HL-60 (cell line): ENCODE measurements around the gene MDC1.

ENCODE experiments used
- DNase-seq, 2 experiments: peaks; one replicate each; pipeline ENCODE4 v3.0.0-alpha.2; 2010 to 2020; ENCODE audit warnings: low read depth in 1 of 2, low spot score in 1 of 2
- H3K27ac ChIP-seq: fragments of 250-450 bp; sonication (Bioruptor Pico); replicated peaks from 2 replicates; pipeline ENCODE4 v1.5.1; 2020; ENCODE audit warnings: mild to moderate bottlenecking, moderate library complexity
- H3K27me3 ChIP-seq: fragments of 250-450 bp; sonication (Bioruptor Pico); 2 replicates; pipeline ENCODE4 v1.5.1; 2021; ENCODE audit warnings: mild to moderate bottlenecking, moderate library complexity; ENCODE audit not compliant: insufficient read depth, poor library complexity, severe bottlenecking
- H3K4me3 ChIP-seq: replicated peaks from 2 replicates; pipeline ENCODE4 v1.5.1; 2011; ENCODE audit warnings: mild to moderate bottlenecking, control low read depth, low read length; ENCODE audit not compliant: insufficient read depth
- CTCF ChIP-seq: IDR thresholded peaks from one replicate; pipeline ENCODE4 v1.5.1; 2011; ENCODE audit warnings: low read length, control low read depth, inconsistent platforms; ENCODE audit not compliant: insufficient read depth
- GABPA ChIP-seq: IDR thresholded peaks from 2 replicates; pipeline ENCODE4 v1.6.1; 2012; ENCODE audit warnings: low read depth
- POLR2AphosphoS5 ChIP-seq: IDR thresholded peaks from 2 replicates; pipeline ENCODE4 v1.6.1; 2012; ENCODE audit warnings: low read depth
- REST ChIP-seq: IDR thresholded peaks from 2 replicates; pipeline ENCODE4 v1.6.1; 2012; ENCODE audit warnings: low read depth; ENCODE audit not compliant: insufficient replicate concordance
- SPI1 ChIP-seq: IDR thresholded peaks from 2 replicates; pipeline ENCODE4 v1.6.1; 2012; ENCODE audit warnings: low read depth, mild to moderate bottlenecking, borderline replicate concordance

MDC1 gene

GRCh38 chr6:30747300-30747687 lies 30.2 kb upstream of the MDC1 start:
- Histone ChIP-seq H3K27me3 (peaks cover 5% of the 10 kb centered on the region), H3K4me3 (no peak overlapping the region), H3K27ac (no peak overlapping the region)
- DNase-seq: no peak
- TF ChIP-seq SPI1 (no peak), CTCF (no peak), GABPA (no peak)

- H3K27ac ChIP-seq: peak within 1 kb of the TSS; percentile 60
- H3K4me3 ChIP-seq: peak within 1 kb of the TSS; percentile 84
- peaks cover 5% of the 10 kb centered on the region for H3K27me3 ChIP-seq
- DNase-seq: peak in 1 of 2 experiments; percentile 63
- TF ChIP-seq CTCF (peak; percentile 47), POLR2AphosphoS5 (peak; percentile 50; the same call in 1 of the 2 replicates), SPI1 (no peak)
Observed at GRCh38 chr6:30744054-30744805, 27.1 kb upstream of the MDC1 start, which contains the start of gene IER3. IER3 (minus strand) TSS chr6:30744547; CDS start chr6:30744518, 29 bp downstream.

GRCh38 chr6:30743099-30744053 lies 26.3 kb upstream of the MDC1 start:
- H3K4me3 ChIP-seq: peak overlapping the region; percentile 84
- peaks cover 5% of the 10 kb centered on the region for H3K27me3 ChIP-seq
- peak overlapping the region; percentile 60 for H3K27ac ChIP-seq
- DNase-seq: no peak
- peak; percentile 12 for TF ChIP-seq POLR2AphosphoS5
- TF ChIP-seq REST: no peak

- Histone ChIP-seq H3K27ac (peak within 1 kb of the TSS; percentile 67), H3K27me3 (peaks cover 5% of the 10 kb centered on the region), H3K4me3 (peak within 1 kb of the TSS; percentile 84)
- TF ChIP-seq GABPA (peak; percentile 24; the same call in 1 of the 2 replicates), CTCF (no peak), REST (no peak), SPI1 (no peak), POLR2AphosphoS5 (peak; percentile 79)
- peak; percentile 98 to 99 for DNase-seq
Observed at GRCh38 chr6:30742316-30743098, 25.4 kb upstream of the MDC1 start, which contains the start of gene FLOT1. FLOT1 (minus strand) TSS chr6:30742687; CDS start chr6:30742189, 498 bp downstream.
